ENCODE measurements around the gene WNK2.

WNK2 gene

DNA sequence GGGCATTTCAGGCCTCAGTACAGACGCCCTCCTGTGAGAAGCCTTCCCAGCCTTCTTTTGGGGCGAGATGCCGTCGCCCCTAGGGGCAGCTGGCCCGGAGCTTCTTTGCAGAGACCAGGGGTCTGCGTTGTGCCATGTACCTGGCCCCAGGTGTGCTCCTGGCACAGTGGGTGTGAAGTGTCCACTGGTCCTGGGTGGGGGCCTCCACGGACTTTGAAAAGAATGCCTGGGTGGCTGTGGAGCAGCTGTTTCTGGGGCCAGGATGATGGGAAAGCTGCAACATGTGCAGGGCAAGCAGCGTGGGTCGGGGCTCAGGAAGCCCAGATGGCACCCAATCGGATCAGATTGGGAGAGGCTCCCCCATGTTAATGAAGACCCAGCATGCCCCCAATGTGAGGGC lies 47.8 kb downstream of the WNK2 start:
- FAIRE-seq (no peak), DNase-seq (ENCODE audit: insufficient read length, low spot score) (no peak)

- DNase-seq (ENCODE audit: insufficient read length, low spot score) (no peak), FAIRE-seq (no peak)
These were observed 48.5 kb downstream of the WNK2 start for GRCh38 chr9:93232388-93232960.

DNA sequence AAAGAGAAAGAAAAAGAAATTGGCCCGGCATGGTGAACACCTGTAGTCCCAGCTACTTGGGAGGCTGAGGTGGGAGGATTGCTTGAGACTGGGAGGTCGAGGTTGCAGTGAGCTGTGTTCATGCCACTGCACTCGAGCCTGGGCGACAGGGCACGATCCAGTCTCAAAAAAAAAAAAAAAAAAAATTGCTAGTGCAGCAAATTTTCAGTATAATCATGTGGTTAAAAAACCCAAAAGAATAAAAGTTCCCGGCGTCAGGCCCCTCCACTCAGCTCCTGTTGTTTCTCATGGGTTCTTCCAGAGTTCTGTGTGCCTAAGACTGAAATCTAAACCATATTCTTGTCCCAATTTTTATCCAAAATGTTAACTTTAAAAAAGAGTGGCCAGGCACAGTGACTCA lies 49.1 kb downstream of the WNK2 start:
- DNase-seq (ENCODE audit: insufficient read length, low spot score) = no peak
- FAIRE-seq = no peak

GRCh38 chr9:93234600-93234999 lies 50.7 kb downstream of the WNK2 start:
- no peak for FAIRE-seq
- no peak for DNase-seq (ENCODE audit: insufficient read length, low spot score)

DNA sequence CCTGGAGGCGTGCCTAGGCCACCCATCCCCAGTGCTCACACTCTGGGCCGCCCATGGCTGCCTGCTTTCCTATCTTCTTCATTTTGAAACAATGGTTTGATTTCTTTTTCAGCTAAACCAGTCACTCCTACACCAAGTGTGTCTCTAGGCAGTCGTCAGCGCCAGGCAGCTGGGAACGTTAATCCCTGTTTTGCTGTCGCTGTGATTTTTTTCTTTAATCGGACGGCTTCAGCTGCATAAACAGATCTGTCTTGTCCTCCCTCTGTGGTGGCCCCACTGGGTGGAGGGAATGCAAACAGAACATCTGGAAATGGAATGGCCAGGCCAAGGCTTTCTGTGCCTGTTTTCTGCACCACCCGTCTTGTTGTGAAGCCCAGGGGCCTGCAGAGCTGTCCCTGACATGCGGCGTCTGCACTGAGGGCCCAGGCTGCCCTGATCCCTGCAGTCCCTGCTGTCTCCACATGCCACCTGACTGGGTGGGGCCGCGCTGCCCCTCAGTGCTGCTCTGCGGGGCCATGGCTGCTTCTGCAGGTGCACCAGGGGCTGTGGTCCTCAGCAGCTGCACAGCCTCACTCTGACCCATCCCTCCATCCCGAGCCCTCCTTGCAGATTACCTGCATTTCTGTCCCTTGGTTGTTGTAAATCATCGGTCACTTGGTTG lies 51.5 kb downstream of the WNK2 start:
- FAIRE-seq = no peak
- no peak for DNase-seq (ENCODE audit: insufficient read length, low spot score)

- no peak for DNase-seq (ENCODE audit: insufficient read length, low spot score)
- no peak for FAIRE-seq
These were observed 52.7 kb downstream of the WNK2 start for GRCh38 chr9:93236541-93237206.

DNA sequence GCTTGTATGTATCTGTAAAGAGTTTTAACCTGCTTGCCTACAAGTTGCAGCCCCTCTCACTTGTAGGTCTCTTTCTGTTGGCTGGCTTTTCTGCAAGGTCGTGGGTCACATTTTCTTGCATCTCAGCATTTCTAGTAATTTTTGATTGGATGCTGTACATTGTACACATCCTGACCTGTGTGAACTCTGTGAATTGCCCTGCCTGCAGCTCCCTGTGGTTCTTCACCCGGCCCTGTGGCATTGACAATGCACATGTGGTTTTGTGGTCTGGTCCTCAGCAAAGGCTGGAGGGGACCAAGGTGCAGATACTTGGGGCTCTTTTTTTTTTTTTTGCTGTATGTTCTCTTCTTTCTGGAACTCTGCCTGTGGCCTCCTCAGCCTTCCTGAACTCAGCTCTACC lies 53.6 kb downstream of the WNK2 start:
- FAIRE-seq = no peak
- DNase-seq (ENCODE audit: insufficient read length, low spot score) = no peak

- FAIRE-seq (no peak), DNase-seq (ENCODE audit: insufficient read length, low spot score) (no peak)
These were observed 55.3 kb downstream of the WNK2 start for GRCh38 chr9:93238953-93239925.

- FAIRE-seq (no peak), DNase-seq (ENCODE audit: insufficient read length, low spot score) (no peak)
These were observed 57.0 kb downstream of the WNK2 start for GRCh38 chr9:93240891-93241334.

GRCh38 chr9:93243112-93243511 lies 59.2 kb downstream of the WNK2 start:
- no peak for DNase-seq (ENCODE audit: insufficient read length, low spot score)
- FAIRE-seq = no peak

DNA sequence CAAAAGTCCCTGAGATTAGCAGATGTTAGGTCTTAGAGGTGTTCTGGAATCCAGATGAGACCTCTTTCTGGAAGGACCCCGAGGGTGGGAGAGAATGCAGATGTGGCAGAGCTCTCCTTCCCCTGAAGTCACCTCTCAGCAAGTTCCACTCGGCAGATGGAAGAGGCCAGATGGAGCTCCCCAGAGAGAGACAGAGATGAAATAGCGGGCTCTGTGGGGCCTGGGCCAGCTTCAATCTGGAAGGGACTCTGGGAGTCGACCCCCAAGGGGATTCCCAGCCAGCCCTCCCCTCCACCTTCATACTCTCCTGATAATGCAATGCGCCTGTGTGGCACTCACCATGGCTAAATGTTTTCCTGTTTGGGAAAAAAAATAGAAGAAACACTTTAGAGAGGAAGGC lies 60.2 kb downstream of the WNK2 start:
- DNase-seq (ENCODE audit: insufficient read length, low spot score) (no peak), FAIRE-seq (no peak)

DNA sequence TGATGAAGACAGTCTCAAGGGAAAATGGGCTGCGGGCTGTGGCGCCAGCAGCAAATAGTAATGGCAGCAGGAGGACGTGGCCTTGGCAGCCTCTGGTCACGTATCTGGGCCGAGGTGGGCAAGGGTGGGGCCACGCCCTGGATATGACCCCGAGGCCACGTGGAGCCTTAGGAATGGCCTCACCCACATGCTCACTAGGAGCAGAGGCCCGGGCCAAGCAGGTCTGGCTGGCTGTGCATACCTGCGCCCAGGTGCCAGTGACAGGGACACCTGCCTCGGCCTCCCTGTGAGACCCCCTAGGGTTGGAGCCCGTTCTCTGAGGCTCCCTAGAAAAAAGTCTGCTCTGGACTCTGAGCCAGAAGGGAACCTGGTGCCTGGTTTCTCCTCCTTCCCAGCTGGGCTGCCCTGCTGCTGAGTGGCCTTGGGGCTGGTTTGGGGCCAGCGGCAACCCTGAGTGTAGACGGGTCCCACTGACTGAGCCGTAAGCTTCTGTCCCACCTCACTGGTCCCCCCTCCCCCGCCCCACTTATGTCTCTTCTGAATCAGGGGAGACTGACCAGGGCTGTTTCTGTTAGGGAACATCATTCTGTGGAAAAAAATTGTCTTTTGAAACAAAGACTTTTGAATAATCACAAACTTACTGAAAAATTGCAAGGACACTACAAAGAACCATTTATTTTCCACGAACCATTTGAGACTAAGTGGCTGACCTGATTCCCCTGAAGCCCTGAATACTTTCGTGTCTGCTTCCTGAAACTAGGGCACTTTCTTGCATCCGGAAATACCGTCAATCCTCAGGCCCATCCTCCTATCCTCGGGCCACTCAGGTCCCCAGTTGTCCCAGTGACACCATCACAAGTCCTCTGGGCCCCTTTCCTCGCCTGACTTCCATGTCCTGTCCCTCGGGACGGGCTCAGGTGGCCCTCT lies 60.8 kb downstream of the WNK2 start:
- FAIRE-seq (no peak), DNase-seq (ENCODE audit: insufficient read length, low spot score) (no peak)

DNA sequence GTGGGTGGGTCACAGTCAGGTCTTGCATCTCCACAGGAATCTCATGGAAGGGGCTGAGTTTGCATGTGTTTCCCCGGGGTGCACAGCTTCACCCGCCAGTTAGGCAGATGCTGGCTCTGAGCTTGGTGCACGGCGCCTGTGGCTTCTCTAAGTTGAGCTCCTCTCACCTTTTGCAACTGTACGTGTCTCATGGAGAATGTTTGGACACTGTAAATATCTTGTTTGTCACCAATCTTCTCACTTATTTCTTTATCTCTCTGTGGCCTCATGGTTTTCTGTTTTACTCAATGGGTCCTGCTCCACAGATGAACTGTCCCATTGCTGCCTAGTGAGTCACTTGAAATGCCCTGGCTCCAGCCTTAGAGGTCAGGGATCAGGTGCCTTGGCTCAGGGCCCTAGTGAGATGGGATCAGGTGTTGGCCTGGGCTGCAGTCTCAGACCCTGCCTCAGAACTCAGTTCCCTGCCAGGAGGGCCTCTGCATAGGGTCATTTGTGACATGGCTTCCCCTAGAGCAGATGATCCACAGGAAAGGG lies 61.6 kb downstream of the WNK2 start:
- FAIRE-seq (no peak), DNase-seq (ENCODE audit: insufficient read length, low spot score) (no peak)

DNA sequence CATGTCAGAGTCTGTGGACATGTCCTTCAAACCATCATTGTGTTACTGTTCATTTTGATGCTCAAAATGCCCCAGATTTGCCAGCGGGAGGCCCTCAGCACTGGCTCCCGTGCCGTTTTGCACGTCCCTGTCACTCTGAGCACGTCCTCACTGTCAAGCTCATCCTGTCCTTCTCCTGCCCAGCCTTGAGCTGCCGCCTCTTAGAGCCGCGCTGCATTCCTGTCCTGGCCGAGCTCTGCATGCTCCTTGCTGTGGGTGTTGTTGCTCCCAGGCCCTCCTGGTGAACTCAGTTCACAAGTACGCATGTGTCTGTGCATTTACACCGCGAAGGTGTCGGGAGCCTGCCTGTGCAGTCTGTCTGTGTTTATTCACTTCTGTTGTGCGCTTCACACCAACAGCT lies 62.2 kb downstream of the WNK2 start:
- no peak for DNase-seq (ENCODE audit: insufficient read length, low spot score)
- no peak for FAIRE-seq

GRCh38 chr9:93246526-93246925 lies 62.6 kb downstream of the WNK2 start:
- no peak for DNase-seq (ENCODE audit: insufficient read length, low spot score)
- no peak for FAIRE-seq

DNA sequence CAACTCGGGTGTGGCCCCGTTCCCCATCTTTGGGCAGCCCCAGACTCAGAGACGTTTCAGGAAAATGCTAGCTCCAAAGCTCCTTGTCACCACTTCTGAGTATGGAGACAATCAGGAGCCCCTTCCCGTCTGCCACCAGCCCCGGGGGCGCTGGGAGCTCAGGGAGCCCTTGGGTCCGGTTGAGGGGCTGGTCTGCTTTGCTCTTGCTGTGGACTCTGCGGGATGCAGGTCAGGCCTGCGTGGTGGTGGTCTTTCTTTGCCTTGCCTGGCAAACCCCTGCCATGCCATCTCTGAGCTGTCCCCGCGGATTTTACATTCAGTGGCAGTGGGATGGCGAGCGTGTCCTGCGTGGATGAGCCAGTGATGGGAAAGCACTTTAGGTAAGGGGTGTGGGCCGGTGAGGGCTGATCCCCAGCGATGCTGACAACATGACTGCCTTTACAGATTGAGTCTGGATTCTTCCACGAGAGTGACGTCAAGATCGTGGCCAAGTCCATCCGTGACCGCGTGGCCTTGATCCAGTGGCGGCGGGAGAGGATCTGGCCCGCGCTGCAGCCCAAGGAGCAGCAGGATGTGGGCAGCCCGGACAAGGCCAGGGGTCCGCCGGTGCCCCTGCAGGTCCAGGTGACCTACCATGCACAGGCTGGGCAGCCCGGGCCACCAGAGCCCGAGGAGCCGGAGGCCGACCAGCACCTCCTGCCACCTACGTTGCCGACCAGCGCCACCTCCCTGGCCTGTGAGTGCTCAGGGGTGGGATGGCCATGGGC lies 63.3 kb downstream of the WNK2 start:
- no peak for DNase-seq (ENCODE audit: insufficient read length, low spot score)
- no peak for FAIRE-seq

DNA sequence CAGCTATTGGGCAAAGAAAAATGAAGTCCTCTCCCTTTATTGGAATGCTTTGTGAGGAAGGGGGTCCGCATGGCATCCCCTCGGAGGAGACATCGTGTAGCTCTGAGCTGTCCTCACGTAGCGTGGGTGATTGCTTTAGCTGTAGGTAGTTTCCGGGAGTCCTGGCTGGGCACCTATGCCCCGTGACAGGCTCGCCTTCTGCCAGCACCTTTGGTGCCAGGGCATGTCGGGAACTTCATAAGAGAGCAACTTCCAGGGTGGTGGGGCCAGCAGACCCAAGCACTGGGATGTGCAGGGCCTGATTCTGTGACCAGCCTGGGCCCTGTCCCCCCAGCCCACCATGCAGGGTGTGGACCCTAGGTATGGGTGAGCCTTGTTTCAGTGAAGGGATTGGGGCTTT lies 64.0 kb downstream of the WNK2 start:
- DNase-seq (ENCODE audit: insufficient read length, low spot score) (no peak), FAIRE-seq (no peak)

DNA sequence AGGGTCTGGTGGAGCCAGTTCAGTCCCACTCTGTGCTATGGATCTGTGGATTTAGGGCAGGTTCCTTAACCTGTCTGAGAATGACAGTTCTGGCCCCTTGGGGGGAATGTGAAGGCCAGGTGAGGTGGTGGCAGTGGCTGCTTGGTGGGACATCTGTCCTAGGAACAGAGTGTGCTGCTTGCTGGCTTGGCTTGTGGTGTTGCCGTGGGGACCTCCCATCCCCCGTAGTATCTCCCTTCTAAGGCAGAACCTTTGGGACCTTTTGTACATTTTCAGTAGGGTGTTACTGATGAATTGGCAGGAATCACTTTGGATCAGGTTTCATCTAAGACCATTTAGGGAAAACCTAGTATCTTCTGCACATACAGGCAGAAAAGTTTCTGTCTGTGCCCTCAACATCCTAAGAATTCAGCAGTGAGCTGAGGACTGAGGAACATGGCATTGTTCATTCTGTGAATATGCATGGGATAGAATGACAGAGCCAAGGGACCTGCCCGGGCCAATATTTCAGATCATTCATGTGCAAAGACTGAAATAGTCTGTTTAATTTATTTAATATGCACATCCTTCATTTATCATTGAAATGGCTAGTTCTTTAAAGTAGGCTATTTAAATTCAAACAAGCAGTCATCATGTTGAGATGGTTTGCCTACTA lies 64.6 kb downstream of the WNK2 start:
- no peak for DNase-seq (ENCODE audit: insufficient read length, low spot score)
- no peak for FAIRE-seq

DNA sequence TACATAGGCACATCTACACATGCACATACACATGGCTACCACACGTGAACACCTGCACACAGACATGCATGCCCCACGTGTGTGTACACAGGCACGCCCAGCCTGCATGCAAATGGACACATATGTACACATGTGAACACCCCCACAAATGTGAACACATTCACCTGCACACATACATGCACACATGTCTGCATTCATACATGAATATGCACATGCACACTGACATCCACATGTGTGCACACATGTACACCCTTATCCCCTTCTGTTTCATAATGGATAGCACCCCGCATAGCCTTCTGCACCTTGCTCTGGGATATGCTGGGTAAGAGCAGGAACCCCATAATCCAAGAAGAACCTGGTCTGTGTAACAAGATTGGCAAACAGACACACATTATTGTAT lies 66.2 kb downstream of the WNK2 start:
- FAIRE-seq (no peak), DNase-seq (ENCODE audit: insufficient read length, low spot score) (no peak)
